B cell (primary cell): ENCODE data around the gene WFDC2.

ENCODE experiments used
- EZH2 ChIP-seq: IDR thresholded peaks from 2 replicates; pipeline ENCODE4 v1.6.1; 2012; ENCODE audit warnings: borderline replicate concordance, low read depth, mild to moderate bottlenecking, moderate library complexity, low read length; ENCODE audit not compliant: insufficient read depth, poor library complexity, severe bottlenecking
- TF ChIP-seq, protein P1 (sequence below): fragments of 200-600 bp; IDR thresholded peaks from one replicate; pipeline ENCODE4 v1.8.0; 2022; ENCODE audit warnings: antibody characterized with exemption, mild to moderate bottlenecking

DNA sequence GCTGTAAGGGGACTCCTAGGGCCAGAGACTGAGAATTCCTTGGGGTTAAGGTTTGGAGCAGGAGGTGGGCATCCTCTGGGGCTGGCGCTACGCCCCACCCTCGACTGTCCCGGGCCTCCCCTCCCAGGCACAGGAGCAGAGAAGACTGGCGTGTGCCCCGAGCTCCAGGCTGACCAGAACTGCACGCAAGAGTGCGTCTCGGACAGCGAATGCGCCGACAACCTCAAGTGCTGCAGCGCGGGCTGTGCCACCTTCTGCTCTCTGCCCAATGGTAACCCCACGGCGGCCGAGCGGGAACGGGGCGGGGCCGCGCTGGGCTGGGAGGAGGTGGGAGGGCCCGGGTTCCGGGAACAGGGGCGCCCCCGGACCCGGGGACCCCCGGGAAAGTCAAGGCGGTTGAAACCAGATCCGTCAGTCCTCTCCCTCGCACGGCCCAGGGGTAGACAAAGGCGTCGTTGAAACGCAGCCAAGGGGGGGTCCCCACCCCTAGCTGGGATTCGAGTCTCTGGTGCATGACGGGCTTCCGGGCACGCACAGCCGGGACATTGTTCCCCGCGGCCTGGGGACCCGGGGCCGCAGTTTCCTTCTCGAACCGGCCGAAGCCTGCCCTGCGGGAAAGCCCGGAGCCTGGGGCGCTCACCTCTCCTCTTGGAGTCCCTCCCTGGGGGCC is 844 bp downstream of the WFDC2 start:
- TF ChIP-seq, protein P1, sequence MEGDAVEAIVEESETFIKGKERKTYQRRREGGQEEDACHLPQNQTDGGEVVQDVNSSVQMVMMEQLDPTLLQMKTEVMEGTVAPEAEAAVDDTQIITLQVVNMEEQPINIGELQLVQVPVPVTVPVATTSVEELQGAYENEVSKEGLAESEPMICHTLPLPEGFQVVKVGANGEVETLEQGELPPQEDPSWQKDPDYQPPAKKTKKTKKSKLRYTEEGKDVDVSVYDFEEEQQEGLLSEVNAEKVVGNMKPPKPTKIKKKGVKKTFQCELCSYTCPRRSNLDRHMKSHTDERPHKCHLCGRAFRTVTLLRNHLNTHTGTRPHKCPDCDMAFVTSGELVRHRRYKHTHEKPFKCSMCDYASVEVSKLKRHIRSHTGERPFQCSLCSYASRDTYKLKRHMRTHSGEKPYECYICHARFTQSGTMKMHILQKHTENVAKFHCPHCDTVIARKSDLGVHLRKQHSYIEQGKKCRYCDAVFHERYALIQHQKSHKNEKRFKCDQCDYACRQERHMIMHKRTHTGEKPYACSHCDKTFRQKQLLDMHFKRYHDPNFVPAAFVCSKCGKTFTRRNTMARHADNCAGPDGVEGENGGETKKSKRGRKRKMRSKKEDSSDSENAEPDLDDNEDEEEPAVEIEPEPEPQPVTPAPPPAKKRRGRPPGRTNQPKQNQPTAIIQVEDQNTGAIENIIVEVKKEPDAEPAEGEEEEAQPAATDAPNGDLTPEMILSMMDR, result no peak
- TF ChIP-seq EZH2, result no peak
